Measurements from ENCODE around the gene MYO15B. TPM values are rescaled to one million over a fixed set of nuclear protein-coding genes. Genes with fewer than 3 reads are reported as not detected.

MYO15B gene
- total RNA-seq, 3 donors from 2014 or later: 591 to 1,071 (median 660) TPM

- no peak for DNase-seq
- Histone ChIP-seq H3K9me3 (no peaks in the 10 kb centered on the region), H3K4me3 (no peak overlapping the region), H3K36me3 (ENCODE audit: low read depth) (peaks cover 22% of the 10 kb centered on the region), H3K4me1 (ENCODE audit: low read depth) (no peaks in the 10 kb centered on the region)
- no peak for ATAC-seq
- intact Hi-C loops (cut with DNase I, micrococcal nuclease): no loop called here
- no peak for TF ChIP-seq CTCF (IDR thresholded peaks at IDR 0.05)
Measured at GRCh38 chr17:75566416-75566815, 21.2 kb upstream of the MYO15B start.

GRCh38 chr17:75566834-75567233 lies 20.8 kb upstream of the MYO15B start:
- H3K4me3 ChIP-seq: no peak overlapping the region
- intact Hi-C loops (cut with DNase I, micrococcal nuclease): no loop called here
- no peak for ATAC-seq
- H3K36me3 ChIP-seq (ENCODE audit: low read depth): peaks cover 22% of the 10 kb centered on the region
- no peaks in the 10 kb centered on the region for H3K4me1 ChIP-seq (ENCODE audit: low read depth)
- no peak for DNase-seq
- TF ChIP-seq CTCF (IDR thresholded peaks at IDR 0.05): no peak
- H3K9me3 ChIP-seq: no peaks in the 10 kb centered on the region

- no peak for TF ChIP-seq CTCF (IDR thresholded peaks at IDR 0.05)
- Histone ChIP-seq H3K4me3 (no peak overlapping the region), H3K4me1 (ENCODE audit: low read depth) (no peaks in the 10 kb centered on the region), H3K9me3 (no peaks in the 10 kb centered on the region), H3K36me3 (ENCODE audit: low read depth) (peaks cover 15% of the 10 kb centered on the region)
- intact Hi-C loops (cut with DNase I, micrococcal nuclease): no loop called here
- ATAC-seq (no peak), DNase-seq (no peak)
Measured at GRCh38 chr17:75568412-75569255, 19.0 kb upstream of the MYO15B start.

DNA sequence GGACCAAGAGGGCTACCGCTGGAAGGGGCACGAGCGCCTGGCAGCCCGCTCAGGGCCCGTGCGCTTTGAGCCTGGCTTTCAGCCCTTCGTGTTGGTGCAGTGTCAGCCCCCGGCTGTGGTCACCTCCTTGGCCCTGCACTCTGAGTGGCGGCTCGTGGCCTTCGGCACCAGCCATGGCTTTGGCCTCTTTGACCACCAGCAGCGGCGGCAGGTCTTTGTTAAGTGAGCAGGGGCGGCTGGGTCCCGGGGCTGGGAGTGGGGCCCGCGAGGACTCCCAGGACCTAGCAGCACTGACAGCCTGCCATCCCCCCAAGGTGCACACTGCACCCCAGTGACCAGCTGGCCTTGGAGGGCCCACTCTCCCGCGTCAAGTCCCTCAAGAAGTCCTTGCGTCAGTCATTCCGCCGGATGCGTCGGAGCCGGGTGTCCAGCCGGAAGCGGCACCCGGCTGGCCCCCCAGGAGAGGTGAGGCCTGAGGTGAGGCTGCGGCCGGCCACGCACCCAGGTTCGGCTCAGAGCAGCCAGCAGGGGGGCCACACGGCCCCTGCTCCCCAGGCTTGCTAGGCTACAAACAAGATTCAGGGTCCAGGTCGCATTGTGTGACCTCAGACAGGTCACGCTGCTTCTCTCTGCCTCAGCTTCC lies 17.4 kb upstream of the MYO15B start:
- ATAC-seq (no peak), DNase-seq (no peak)
- H3K4me3 ChIP-seq: no peak overlapping the region
- intact Hi-C loops (cut with DNase I, micrococcal nuclease): no loop called here
- peaks cover 7% of the 10 kb centered on the region for H3K4me1 ChIP-seq (ENCODE audit: low read depth)
- H3K9me3 ChIP-seq: no peaks in the 10 kb centered on the region
- peaks cover 3% of the 10 kb centered on the region for H3K36me3 ChIP-seq (ENCODE audit: low read depth)
- TF ChIP-seq CTCF (IDR thresholded peaks at IDR 0.05): no peak

GRCh38 chr17:75570772-75571171 lies 16.8 kb upstream of the MYO15B start:
- no peak for DNase-seq
- Histone ChIP-seq H3K36me3 (ENCODE audit: low read depth) (peaks cover 3% of the 10 kb centered on the region), H3K9me3 (no peaks in the 10 kb centered on the region), H3K4me3 (no peak overlapping the region), H3K4me1 (ENCODE audit: low read depth) (peaks cover 7% of the 10 kb centered on the region)
- intact Hi-C loops (cut with DNase I, micrococcal nuclease): no loop called here
- no peak for TF ChIP-seq CTCF (IDR thresholded peaks at IDR 0.05)
- no peak for ATAC-seq
